Jurkat, Clone E6-1 (cell line): ENCODE measurements around the gene ASAP2.
"Not testable (repeated sequence)": the region's sequence is repeated elsewhere in the genome, so short reads cannot be mapped to it uniquely, and the experiment has no call there.

Experiments
- DNase-seq: peaks from one replicate; pipeline ENCODE4 v3.0.0-alpha.2; 2011; ENCODE audit warnings: low read depth, low spot score
- H3K4me3 ChIP-seq: 2 replicates; pipeline ENCODE4 v1.5.1; 2011; ENCODE audit warnings: mild to moderate bottlenecking, low read length, control low read depth, moderate library complexity

The ASAP2 gene

DNA sequence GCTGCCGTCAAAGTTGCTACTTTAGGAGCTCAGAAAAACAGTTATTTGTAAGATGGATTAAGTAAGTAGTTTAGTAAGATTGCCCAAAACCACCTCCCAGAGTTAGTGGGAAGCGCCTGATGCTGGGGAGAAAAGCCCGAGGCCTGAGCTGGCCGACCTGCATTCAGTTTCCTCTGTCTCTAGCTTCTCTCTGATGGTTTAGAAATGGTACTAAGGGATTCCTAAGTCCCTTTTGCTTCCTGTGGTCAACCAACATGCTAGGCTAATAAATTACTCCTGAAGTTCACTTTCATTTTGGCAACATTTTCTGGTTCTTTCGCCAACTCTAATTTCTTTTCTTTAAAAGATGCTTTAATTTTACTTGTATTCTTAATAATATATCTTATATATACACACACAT is 60.1 kb downstream of the ASAP2 start:
- no peak overlapping the region for H3K4me3 ChIP-seq
- DNase-seq: no peak

DNA sequence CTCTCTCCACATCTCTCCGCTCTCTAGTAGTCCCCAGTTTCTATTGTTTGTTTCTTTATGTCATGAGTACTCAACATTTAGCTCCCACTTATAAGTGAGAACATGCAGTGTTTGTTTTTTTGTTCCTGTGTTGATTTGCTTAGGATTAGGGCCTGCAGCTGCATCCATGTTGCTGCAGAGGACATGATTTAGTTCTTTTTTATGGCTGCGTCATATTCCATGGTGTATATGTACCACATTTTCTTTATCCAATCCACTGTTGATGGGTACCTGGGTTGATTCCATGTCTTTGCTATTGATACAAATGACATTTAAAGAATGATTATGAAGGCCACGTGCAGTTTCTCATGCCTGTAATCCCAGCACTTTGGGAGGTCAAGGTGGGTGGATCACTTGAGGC is 60.7 kb downstream of the ASAP2 start:
- not testable (repeated sequence) for DNase-seq, H3K4me3 ChIP-seq

DNA sequence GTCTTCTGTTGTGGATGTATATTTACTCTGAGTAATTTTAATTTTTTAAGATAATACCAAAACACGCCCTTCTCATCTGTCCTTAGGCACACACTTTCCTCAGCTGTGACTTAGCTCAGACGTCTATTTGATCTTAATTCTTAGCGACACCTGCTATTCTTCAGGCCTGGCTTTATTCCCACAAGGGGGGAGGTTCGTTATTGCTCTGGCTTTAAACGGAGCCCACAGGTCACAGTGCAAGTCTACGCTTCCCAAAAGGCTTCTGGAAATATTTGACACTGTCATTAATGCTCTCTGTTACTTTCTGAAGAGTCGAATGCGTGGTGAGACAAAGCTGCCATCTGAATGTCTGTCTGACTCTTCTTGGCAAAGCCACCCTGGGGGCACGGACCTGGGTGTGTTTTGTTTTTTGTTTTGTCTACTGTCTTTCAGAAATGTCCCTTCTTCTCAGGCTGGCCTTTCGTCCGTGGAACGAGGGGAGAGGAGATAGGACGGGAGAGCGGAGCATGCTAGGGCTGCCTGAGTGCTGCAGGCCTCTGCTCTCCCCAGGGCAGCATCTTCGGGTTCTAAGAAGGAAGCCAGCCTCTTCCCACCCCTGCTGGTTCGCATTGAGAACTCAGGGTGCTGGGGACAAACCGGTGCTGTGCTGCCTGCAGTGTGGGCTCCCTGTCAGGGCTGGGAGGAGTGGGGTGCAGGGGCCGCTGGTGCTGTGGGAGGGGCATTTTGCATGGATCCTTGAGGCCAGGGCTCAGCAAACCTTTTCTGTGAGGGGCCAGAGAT is 61.9 kb downstream of the ASAP2 start:
- DNase-seq: no peak
- H3K4me3 ChIP-seq: no peak overlapping the region

DNA sequence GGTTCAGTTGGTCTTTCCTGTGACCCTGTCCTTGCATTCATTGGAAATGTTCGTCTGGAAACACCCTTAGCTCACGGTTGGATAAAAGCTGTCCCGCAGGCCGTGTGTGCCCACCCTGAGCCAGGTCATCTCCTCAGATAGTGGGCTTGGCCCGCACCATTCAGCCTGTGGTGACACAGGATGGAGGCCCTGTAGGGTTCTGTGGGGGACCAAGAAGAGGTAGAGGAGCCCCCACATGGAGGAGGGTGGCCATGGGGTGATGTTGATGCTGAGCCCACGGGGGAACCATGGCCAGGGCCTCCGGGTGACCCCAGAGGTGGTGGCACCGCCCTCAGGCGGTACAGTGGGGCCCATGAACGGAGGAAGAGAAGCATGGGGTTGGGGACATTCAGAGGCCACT is 62.7 kb downstream of the ASAP2 start:
- DNase-seq: no peak
- H3K4me3 ChIP-seq: no peak overlapping the region

DNA sequence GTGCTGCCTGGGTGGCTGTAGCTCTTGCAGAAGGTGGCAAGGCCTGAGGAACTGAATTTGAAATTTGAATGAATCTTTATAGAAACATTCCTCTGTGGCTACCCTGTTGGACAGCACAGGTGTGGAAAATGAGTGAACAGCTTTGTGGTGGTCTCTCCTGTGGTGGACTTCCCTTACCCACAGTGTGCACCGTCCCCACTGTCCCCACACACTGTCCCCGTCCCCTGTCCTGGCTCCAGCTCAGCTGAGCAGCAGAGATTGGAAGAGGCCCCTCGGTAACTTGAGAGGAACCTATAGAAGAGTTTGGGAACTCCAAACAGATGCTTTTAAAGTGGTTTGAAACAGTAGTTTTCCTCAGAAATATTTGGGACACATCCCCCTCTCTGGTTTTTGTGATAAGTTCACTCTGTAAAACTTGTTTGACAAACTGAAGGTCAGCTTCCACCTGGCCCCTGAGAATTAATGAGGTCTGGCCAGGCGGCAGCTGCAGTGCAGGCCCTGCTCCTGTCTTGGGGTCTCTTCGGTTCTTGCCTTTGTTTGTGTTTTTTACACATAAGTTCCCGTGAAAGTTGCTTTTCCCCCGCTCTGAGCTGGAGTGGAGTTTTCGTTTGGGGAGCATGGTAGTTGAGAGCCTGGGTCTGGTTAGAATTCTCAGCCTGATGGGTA is 63.2 kb downstream of the ASAP2 start:
- no peak overlapping the region for H3K4me3 ChIP-seq
- DNase-seq: no peak

DNA sequence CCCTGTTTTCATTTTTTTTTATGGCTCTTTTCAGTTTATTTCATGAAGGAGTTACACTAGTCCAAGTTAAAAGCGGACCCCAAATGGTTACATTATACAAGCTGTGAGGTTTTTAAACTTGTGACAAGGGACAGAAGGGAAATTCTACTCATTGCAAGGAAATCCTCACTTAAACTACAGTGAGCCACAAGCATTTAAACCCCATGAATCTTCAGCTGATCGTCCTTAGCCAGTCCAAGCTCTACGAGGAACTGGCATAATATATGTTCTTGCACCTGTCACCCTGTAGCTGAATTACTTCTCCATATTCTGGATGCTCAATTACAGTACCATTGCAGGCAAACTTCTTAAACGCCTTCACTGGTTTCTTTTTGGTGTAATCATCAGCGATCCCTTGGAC is 64.5 kb downstream of the ASAP2 start:
- no peak overlapping the region for H3K4me3 ChIP-seq
- DNase-seq: no peak

DNA sequence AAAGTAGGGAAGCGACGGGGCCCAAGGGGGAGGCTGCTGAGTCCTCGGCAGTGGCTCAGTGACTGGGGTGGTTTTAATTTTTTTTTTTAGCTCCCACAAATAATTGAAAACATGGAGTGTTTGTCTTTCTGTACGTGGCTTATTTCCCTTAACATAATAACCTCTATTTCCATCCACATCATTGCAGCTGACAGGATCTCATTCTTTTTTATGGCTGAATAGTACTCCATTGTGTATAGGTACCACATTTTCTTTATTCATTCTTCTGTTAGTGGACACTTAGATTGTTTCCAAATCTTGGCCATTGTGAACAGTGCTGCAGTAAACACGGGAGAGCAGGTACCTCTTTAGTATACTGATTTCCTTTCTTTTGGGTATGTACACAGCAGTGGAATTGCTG is 65.1 kb downstream of the ASAP2 start:
- DNase-seq: no peak

DNA sequence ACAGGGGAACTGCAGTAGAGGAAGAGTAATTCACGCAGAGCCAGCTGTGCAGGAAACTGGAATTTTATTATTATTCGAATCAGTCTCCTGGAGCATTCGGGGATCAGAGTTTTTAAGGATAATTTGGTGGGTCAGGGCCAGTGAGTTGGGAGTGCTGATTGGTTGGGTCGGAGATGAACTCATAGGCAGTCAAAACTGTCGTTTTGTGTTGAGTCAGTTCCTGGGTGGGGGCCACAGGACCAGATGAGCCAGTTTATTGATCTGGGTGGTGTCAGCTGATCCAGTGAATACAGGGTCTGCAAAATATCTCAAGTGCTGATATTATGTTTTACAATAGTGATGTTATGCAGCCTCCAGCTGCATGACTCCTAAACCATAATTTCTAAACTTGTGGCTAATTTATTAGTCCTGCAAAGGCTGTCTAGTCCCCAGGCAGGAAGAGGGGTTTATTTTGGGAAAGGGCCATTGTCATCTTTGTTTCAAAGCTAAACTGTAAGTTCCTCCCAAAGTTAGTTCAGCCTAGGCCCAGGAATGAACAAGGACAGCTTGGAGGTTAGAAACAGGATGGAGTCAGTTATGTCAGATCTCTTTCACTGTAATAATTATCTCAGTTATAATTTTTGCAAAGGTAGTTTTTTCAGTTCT is 67.0 kb downstream of the ASAP2 start:
- no peak overlapping the region for H3K4me3 ChIP-seq
- DNase-seq: no peak

More for the DNA sequence above, 65.1 kb downstream of the ASAP2 start:
- H3K4me3 ChIP-seq: no peak overlapping the region

DNA sequence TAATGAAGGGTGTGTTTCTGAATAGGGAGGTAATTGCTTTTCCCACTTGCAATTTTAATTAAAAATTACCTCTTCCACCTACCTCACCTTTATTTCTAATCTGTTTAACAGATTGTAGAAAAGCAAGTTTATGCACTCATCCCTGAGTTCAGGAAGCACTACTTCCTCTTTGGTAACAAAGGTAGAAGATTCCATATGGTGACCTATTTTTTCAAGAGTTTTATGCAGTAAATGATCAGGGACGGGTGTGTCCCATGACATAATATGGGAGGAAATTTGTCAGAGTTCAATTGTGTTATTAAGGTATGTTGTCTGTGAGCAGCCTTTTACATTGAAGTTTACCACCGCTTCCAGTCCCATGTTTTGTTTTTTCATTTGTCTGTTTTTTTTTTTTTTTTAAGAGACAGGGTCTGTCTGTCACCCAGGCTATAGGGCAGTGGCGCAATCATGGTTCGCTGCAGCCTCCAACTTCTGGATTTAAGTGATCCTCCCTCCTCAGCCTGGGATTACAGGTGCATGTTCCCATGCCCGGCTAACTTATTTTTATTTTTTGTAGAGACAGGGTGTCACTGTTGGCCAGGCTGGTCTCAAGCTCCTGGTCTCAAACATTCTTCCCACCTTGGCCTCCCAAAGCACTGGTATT is 68.2 kb downstream of the ASAP2 start:
- no peak for DNase-seq
- no peak overlapping the region for H3K4me3 ChIP-seq

DNA sequence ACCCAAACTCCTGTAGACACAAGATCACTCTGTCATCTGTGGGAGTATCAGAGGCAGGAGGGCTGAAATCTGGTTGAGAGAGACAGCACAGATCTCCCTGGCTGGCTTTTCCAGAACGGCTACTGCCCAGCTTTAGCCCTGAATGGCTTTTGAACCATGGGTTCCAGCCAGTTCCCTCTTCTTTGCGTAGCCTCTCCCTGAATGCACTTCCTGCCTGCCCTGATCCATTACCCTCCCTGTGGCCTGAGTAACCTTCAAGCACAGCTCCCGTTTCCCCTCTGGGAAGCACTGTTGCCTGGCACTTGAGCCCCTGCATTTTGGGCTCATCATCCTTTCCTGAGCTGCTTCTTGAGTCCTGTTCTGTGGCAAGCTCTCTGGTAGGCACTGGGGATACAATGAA is 68.8 kb downstream of the ASAP2 start:
- no peak for DNase-seq
- H3K4me3 ChIP-seq: no peak overlapping the region

DNA sequence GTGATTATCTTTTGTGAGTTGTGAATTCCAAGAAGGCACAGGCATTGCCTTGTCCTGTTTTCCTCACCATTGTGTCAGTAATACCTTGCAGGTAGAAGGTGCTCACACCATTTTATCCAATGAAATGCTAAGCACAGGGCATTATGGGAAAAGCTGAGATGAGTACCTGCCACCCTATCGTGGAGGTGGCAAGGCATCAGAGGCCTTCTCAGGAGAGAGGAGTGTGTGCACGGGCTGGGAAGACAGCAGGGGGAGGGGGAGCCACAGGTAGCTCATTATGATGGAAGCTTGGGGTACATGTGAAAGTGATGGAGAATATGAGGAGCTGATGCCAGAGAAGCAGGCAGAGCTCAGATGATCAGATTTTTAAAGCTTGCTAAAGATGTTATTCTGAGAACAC is 69.5 kb downstream of the ASAP2 start:
- DNase-seq: no peak
- no peak overlapping the region for H3K4me3 ChIP-seq

DNA sequence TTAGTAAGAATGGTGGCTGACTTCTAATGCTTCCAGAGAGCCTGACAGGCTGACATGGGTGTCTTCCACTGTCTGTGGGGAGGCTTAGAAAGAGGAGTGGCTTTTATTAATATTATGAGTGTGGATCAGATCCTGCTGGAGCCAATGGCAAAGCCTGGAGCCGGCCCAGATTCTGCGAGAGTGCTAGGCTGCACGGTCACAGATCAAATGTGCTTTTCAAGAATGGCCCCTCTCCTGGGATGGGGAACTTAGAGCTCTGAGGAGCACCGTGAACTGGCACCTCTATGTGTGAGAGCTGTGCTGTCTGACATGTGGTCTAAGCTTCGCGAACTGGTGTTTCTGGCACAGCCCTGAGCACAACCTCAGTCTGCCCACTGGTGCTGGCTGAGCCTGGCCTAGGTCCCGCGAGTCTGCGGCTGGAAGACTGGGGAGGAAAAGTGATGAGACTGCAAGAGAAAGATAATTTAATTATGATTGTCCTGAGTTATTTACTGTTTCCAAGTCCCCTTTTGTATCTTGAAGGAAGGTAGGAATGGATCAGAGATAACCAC is 70.4 kb downstream of the ASAP2 start:
- DNase-seq: no peak
- no peak overlapping the region for H3K4me3 ChIP-seq

DNA sequence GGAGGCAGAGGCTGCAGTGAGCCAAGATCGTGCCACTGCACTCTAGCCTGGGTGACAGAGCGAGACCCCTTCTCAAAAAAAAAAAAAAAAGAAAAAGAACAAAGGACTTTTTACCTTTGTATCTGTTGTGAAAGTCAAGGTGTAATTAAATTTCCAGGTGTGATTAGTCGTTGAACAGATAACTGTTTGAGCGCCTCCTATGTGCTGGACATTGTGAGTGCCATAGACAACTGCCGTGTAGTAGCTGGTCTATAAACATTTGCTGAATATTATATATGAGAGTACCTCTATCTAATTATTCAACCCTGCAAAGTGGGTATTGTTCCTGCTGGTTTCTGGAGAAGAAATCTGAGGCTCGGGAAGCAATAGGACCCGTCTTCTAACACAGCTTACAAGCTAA is 71.8 kb downstream of the ASAP2 start:
- no peak for DNase-seq
- H3K4me3 ChIP-seq: no peak overlapping the region

DNA sequence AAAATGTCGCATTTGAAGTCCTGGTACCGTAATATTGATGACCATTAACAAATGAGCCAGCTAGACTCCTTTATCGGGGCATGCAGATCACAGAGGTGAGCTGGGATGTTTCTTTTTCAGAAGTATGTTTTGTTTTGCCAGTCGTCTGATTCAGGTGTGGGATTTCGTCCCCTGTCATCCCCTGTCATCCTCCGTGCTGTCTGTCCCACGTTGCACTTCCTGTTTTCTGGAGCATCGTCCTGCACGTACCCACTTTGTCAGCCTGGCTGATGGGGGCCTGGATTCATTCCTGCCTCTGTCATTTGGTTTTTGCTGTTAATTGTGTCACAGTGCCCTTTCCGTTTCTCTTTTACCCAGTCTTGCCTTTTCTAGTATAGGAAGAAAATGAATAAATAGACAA is 72.8 kb downstream of the ASAP2 start:
- DNase-seq: no peak
- H3K4me3 ChIP-seq: no peak overlapping the region

DNA sequence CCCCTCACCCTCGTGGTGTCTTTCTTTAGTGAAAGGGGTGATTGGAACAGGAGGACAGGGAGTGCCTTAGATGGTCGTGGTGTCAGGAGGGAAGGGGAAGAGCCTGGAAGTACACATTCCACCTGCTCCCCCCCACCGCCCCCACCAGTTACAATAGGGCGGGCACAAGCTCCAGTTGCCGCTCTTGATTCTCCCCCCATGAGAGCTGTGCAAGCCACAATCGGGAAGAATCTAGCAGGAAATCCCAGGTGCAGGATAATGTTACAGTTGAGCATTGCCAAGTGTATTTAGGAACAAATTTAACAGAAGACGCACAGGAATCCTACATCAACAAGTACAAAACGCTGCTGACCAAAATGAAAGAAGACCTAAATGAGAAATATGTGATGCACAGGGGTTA is 73.6 kb downstream of the ASAP2 start:
- H3K4me3 ChIP-seq: no peak overlapping the region
- no peak for DNase-seq

DNA sequence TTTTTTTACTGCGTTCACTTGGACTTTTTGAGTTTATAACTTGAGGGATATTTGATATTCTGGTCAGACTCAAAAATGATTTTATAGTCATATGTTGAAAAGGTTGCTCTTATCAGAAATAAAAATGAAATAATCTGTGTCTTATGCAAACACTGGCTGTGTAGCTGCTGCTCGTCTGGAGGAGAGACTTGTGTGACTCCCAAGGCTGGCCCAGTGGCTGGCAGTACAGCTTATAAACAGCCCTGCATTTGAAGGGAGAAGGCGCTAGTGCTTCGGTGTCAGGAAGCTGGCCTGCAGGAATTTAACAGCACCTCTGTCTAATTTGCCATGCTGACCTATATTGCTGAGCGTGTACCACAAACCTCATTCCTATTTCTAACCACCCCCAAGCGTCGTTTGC is 74.5 kb downstream of the ASAP2 start:
- DNase-seq: no peak
- H3K4me3 ChIP-seq: no peak overlapping the region

DNA sequence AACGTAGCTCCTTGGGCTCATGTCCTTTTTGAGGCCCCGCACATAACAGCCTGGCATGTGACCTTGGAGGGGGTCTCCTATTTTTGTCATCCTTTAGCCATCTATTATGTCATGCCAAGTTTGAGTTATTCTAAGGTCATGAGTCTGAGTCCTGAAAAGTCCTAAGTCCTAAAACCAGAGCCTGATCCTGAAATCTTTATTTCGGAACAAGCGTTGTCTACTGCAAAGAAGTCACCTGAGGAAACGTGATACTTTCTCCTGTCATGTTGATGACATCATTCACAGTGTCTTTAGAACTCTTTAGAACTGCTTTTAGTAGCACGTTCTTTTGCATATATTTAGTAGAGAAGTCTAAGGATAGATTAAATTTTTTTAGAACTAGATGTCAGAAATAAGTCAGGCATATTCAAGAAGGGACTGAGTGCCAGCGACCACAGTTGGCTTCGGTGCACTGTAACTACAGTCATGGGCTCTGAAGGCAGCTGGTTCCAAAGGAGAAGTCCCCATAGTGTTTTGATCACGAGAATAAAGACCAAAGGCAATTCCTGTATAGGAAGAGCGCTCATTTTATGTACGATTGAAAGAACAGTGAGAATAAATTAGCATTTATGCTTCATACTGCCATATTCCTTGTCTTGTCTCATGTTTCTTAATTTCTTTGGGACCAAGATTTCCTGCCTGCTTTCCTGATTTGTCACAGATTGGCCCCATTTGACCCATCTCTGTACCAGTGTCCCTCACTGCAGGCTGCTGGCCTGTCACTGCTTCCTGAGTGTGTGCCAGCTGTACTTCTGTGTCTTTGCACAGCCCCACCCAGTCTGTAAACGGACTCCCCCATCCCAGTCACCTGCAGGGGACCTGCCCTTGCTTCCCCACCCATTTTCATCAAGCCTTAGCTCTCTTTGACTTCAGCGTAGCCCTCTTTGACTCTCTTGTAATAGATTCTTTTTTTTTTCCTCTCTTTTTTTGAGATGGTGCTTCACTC is 75.8 kb downstream of the ASAP2 start:
- no peak for DNase-seq
- no peak overlapping the region for H3K4me3 ChIP-seq

DNA sequence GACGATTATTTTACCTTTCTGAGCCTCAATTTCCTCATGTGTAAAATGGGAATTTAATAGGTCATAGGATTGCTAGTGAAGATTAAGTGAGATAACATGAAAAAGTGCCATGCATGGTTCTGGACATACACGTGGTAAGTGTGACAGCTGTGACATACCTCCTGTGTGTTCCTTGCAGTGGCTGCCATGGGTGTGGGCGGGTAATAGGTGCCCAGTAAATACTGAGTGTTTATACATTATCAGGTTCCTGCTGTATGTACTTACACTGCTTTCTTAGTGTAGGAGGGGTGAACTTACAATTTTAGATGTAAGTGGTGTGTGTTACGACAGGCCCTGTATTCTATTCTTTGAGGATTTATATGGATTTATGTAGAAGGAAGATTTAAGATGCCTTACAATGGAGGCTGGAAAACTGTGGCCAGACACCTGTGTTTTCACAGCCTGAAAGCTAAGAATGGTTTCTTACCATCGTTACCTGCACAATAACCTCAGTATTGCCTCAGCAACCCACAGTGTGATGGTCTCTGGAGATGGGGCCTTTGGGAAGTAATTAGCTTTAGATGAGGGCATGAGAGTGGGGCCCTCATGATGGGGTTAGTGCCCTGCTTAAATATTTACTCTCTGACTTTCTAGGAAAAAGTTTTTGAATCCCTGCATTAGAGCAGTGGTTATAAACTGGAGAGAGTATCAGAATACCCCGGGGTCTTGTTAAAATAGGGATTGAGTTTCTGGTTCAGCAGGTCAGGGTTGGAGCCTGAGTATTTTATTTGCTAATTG is 78.1 kb downstream of the ASAP2 start:
- H3K4me3 ChIP-seq: no peak overlapping the region
- no peak for DNase-seq
